HG02571 (cell line): ENCODE measurements around the gene SEC14L1.

Source experiments
- ATAC-seq: cut with Tn5 transposase; IDR thresholded peaks from one replicate; pipeline ENCODE4 v1.9.1; 2021; ENCODE audit warnings: mild to moderate bottlenecking, moderate library complexity; ENCODE audit not compliant: unreplicated experiment

SEC14L1 gene

GRCh38 chr17:77160875-77161530, 20.2 kb downstream of the SEC14L1 start:
- no peak for ATAC-seq

GRCh38 chr17:77161953-77162352, 21.2 kb downstream of the SEC14L1 start:
- no peak for ATAC-seq

GRCh38 chr17:77163001-77163400, 22.2 kb downstream of the SEC14L1 start:
- no peak for ATAC-seq

- no peak for ATAC-seq
These were observed 22.9 kb downstream of the SEC14L1 start for GRCh38 chr17:77163511-77164280.

- no peak for ATAC-seq
These were observed 23.8 kb downstream of the SEC14L1 start for GRCh38 chr17:77164483-77165091.

GRCh38 chr17:77165577-77165976, 24.8 kb downstream of the SEC14L1 start:
- ATAC-seq, result no peak

GRCh38 chr17:77167472-77168306, 26.9 kb downstream of the SEC14L1 start:
- no peak for ATAC-seq

GRCh38 chr17:77173104-77173503, 32.3 kb downstream of the SEC14L1 start:
- no peak for ATAC-seq

- ATAC-seq, result no peak
These were observed 34.3 kb downstream of the SEC14L1 start for GRCh38 chr17:77174928-77175661.

- no peak for ATAC-seq
These were observed 36.4 kb downstream of the SEC14L1 start for GRCh38 chr17:77177002-77177741.

- no peak for ATAC-seq
These were observed 37.3 kb downstream of the SEC14L1 start for GRCh38 chr17:77178050-77178449.

- no peak for ATAC-seq
These were observed 37.8 kb downstream of the SEC14L1 start for GRCh38 chr17:77178563-77178962.

- no peak for ATAC-seq
These were observed 40.0 kb downstream of the SEC14L1 start for GRCh38 chr17:77180503-77181357.

- ATAC-seq, result no peak
These were observed 41.7 kb downstream of the SEC14L1 start for GRCh38 chr17:77182205-77183172.

- no peak for ATAC-seq
These were observed 43.7 kb downstream of the SEC14L1 start for GRCh38 chr17:77184474-77184873.

GRCh38 chr17:77185137-77185536, 44.4 kb downstream of the SEC14L1 start:
- no peak for ATAC-seq

- ATAC-seq, result no peak
These were observed 45.4 kb downstream of the SEC14L1 start for GRCh38 chr17:77186141-77186604.
